DMS153 treated with DMSO at 0.1 percent for 48 hours (cell line): ENCODE data around the gene SLC39A6.
"Not testable (repeated sequence)": the region's sequence is repeated elsewhere in the genome, so short reads cannot be mapped to it uniquely, and the experiment has no call there.

Experiments
- DNase-seq: peaks from one replicate; lab custom pipeline; 2025; ENCODE audit not compliant: unreplicated experiment; lab: John Stamatoyannopoulos, UW

The SLC39A6 gene

GRCh38 chr18:36129300-36130038 is at the start of gene SLC39A6, which contains the start of gene ELP2:
TSS of gene SLC39A6 (minus strand) at chr18:36129340. CDS start at chr18:36127007, 2,333 bp downstream.
TSS of gene ELP2 (plus strand) at chr18:36129899. CDS start at chr18:36129934, 35 bp downstream.
- DNase-seq, result peak; percentile 82

- DNase-seq, result no peak
Observed at GRCh38 chr18:36177913-36178312, 48.8 kb upstream of the SLC39A6 start.

GRCh38 chr18:36176711-36177110 is 47.6 kb upstream of the SLC39A6 start:
- DNase-seq, result no peak

- DNase-seq, result no peak
Observed at GRCh38 chr18:36176177-36176584, 47.0 kb upstream of the SLC39A6 start.

GRCh38 chr18:36175481-36175880 is 46.3 kb upstream of the SLC39A6 start:
- no peak for DNase-seq

GRCh38 chr18:36169938-36170337 is 40.8 kb upstream of the SLC39A6 start:
- no peak for DNase-seq

- DNase-seq, result not testable (repeated sequence)
Observed at GRCh38 chr18:36168296-36168695, 39.2 kb upstream of the SLC39A6 start.

- DNase-seq, result no peak
Observed at GRCh38 chr18:36167692-36168218, 38.6 kb upstream of the SLC39A6 start.

- no peak for DNase-seq
Observed at GRCh38 chr18:36162981-36163380, 33.8 kb upstream of the SLC39A6 start.

- DNase-seq, result no peak
Observed at GRCh38 chr18:36160959-36161371, 31.8 kb upstream of the SLC39A6 start.

GRCh38 chr18:36158266-36158867 is 29.2 kb upstream of the SLC39A6 start:
- DNase-seq, result no peak

GRCh38 chr18:36157441-36157840 is 28.3 kb upstream of the SLC39A6 start:
- DNase-seq, result no peak

- no peak for DNase-seq
Observed at GRCh38 chr18:36155851-36156757, 27.0 kb upstream of the SLC39A6 start.

- no peak for DNase-seq
Observed at GRCh38 chr18:36153771-36154170, 24.6 kb upstream of the SLC39A6 start.

- no peak for DNase-seq
Observed at GRCh38 chr18:36153203-36153602, 24.1 kb upstream of the SLC39A6 start.

GRCh38 chr18:36152781-36153180 is 23.6 kb upstream of the SLC39A6 start:
- DNase-seq, result no peak

GRCh38 chr18:36149514-36150289 is 20.6 kb upstream of the SLC39A6 start:
- DNase-seq, result no peak

- DNase-seq, result no peak
Observed at GRCh38 chr18:36143391-36143790, 14.3 kb upstream of the SLC39A6 start.

GRCh38 chr18:36142751-36143150 is 13.6 kb upstream of the SLC39A6 start:
- DNase-seq, result no peak

- no peak for DNase-seq
Observed at GRCh38 chr18:36141576-36141975, 12.4 kb upstream of the SLC39A6 start.
